H1 (cell line): Measurements from ENCODE around the gene ALPG. TPM values are rescaled to one million over a fixed set of nuclear protein-coding genes. Genes with fewer than 3 reads are reported as not detected.

Experiments used
- E2F6 ChIP-seq: IDR thresholded peaks from 2 replicates; pipeline ENCODE4 v1.6.1; 2012; ENCODE audit warnings: inconsistent platforms
- EP300 ChIP-seq, 2 experiments: IDR thresholded peaks; 1 replicate in 1 of 2; 2 replicates in 1 of 2; pipeline ENCODE4 v1.6.1; 2011 to 2012; ENCODE audit warnings: low read depth in 2 of 2, low read length in 2 of 2, mild to moderate bottlenecking in 2 of 2, borderline replicate concordance in 1 of 2, inconsistent platforms in 1 of 2, moderate library complexity in 1 of 2
- EZH2 ChIP-seq: fragments of 200-600 bp; sonication (generic); IDR thresholded peaks from 2 replicates; pipeline ENCODE4 v1.7.1; 2012; ENCODE audit warnings: low read depth, mild to moderate bottlenecking, moderate library complexity, low read length, inconsistent platforms; ENCODE audit not compliant: severe bottlenecking
- HDAC6 ChIP-seq: IDR thresholded peaks from one replicate; pipeline ENCODE4 v1.7.1; 2012; ENCODE audit warnings: low read depth, mild to moderate bottlenecking, inconsistent platforms, low read length, moderate library complexity
- KDM4A ChIP-seq: IDR thresholded peaks from one replicate; pipeline ENCODE4 v1.7.1; 2012; ENCODE audit warnings: low read depth, mild to moderate bottlenecking, moderate library complexity, low read length, inconsistent platforms; ENCODE audit not compliant: severe bottlenecking
- MAFK ChIP-seq: IDR thresholded peaks from 2 replicates; pipeline ENCODE4 v1.6.1; 2012; ENCODE audit warnings: low read depth, mild to moderate bottlenecking, improper control_type of control experiment, low read length
- RNF2 ChIP-seq: fragments of 200-900, 300-1000 bp; sonication (generic); IDR thresholded peaks from 2 replicates; pipeline ENCODE4 v1.7.1; 2016; ENCODE audit warnings: borderline replicate concordance, low read depth, mild to moderate bottlenecking, antibody characterized with exemption, low read length; ENCODE audit not compliant: poor library complexity, severe bottlenecking; ENCODE audit errors: missing control alignments
- SIRT6 ChIP-seq: IDR thresholded peaks from one replicate; pipeline ENCODE4 v1.7.1; 2012; ENCODE audit warnings: low read length, inconsistent platforms
- TEAD4 ChIP-seq: IDR thresholded peaks from 2 replicates; pipeline ENCODE4 v1.6.1; 2012; ENCODE audit warnings: low read depth, low read length, inconsistent platforms, mixed read lengths
- polyA plus RNA-seq, 7 experiments: library from polyadenylated mRNA; depleted of rRNA in 3 of 7; stranded (reverse) in 5 of 7; unstranded in 2 of 7; fragments of >200 nt in 5 of 7; fragments of 200-250 nt in 2 of 7; gene quantifications; 1 replicate in 5 of 7; 2 replicates in 1 of 7; 4 replicates in 1 of 7; pipeline versions ENCODE4 v1.2.1 to v1.2.3, GENCODE V29; 2011 to 2013; ENCODE audit warnings: missing spikeins in 2 of 7, mixed read lengths in 2 of 7
- total RNA-seq: library from RNA; stranded (reverse); fragmentation: NEBNext Ultra II Directional; extraction: Animal tissue kit (Norgen Biotek cat#: 25700); gene quantifications from 2 replicates; pipeline ENCODE4 v1.2.1, GENCODE V29; 2021

The ALPG gene
- total and polyA plus RNA-seq, 2 of the 8 experiments (the other 6 are each of a cell fraction or from before 2014, with no cell fraction given), result 0.56 to 2.1 TPM

GRCh38 chr2:232386740-232387450, 19.7 kb upstream of the ALPG start (continued):
- peak; percentile 65 for TF ChIP-seq RNF2
- TF ChIP-seq E2F6, result peak; percentile 48
- no peak for TF ChIP-seq SIRT6
- TF ChIP-seq EP300 (IDR thresholded peaks at IDR 0.05; ENCODE audit: borderline replicate concordance in 1 of 2, low read depth in 2 of 2, low read length in 2 of 2), result no peak
- TF ChIP-seq MAFK, result no peak
- TF ChIP-seq KDM4A, result peak; percentile 37
- TF ChIP-seq HDAC6, result no peak
- TF ChIP-seq EZH2, result peak; percentile 83
- 0 out of 2 replicates have a peak, but pooled peaks have one; percentile 5 for TF ChIP-seq TEAD4
